Measurements from ENCODE around the gene FAM124A.

Gene FAM124A

DNA sequence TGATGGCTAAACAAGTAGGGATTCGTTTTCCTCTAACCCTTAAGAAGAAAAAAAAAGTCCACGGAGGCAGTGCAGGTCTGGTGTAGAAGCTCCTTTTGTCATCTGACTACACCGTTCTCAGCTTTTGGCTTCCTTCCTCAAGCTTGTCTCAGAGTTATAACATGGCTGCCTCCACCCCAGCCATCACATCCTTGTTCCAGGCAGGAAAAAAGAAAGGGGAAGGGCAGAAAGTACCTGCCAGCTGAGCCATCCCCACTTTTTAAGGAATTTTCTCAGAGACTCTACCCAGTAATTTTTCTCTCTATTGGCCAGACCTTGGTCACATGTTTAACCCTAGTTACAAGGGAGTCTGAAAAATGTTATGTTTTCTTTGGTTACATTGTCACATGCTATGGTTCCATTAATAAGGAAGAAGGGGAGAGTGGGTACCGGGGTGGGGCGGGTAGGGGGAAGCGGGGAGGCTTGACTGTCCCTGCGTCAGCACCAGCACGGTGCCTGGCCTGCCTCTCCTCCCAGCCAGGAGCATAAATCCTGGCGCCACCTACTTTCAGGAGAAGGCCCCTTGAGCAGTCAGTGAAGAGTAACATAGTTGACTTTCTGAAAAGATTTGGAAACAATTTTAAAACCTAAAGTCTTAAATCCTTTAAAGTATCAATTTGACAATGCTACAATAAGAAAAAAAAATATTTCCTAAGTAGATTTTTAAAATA, 11.1 kb downstream of the FAM124A start:
- no peak overlapping the region for H3K4me3 ChIP-seq (ENCODE audit: low read length)
- H3K9me3 ChIP-seq (ENCODE audit: control insufficient read depth, low read length): no peaks in the 10 kb centered on the region
- H3K27me3 ChIP-seq (replicated peaks; ENCODE audit: control insufficient read depth, insufficient read depth, low read length): no peaks in the 10 kb centered on the region
- DNase-seq (ENCODE audit: low read depth): no peak
- H3K9ac ChIP-seq (ENCODE audit: low read length): no peak overlapping the region
- peaks cover 27% of the 10 kb centered on the region for H3K4me1 ChIP-seq (ENCODE audit: control insufficient read depth, insufficient read depth, low read length)
- no peaks in the 10 kb centered on the region for H3K36me3 ChIP-seq (ENCODE audit: control insufficient read depth, insufficient read depth, low read length, severe bottlenecking)

GRCh38 chr13:51234676-51235075, 12.5 kb downstream of the FAM124A start:
- H3K36me3 ChIP-seq (ENCODE audit: control insufficient read depth, insufficient read depth, low read length, severe bottlenecking): no peaks in the 10 kb centered on the region
- no peak overlapping the region for H3K4me3 ChIP-seq (ENCODE audit: low read length)
- DNase-seq (ENCODE audit: low read depth): no peak
- H3K9ac ChIP-seq (ENCODE audit: low read length): no peak overlapping the region
- no peaks in the 10 kb centered on the region for H3K9me3 ChIP-seq (ENCODE audit: control insufficient read depth, low read length)
- peaks cover 25% of the 10 kb centered on the region for H3K4me1 ChIP-seq (ENCODE audit: control insufficient read depth, insufficient read depth, low read length)
- H3K27me3 ChIP-seq (replicated peaks; ENCODE audit: control insufficient read depth, insufficient read depth, low read length): no peaks in the 10 kb centered on the region

- peak overlapping the region; percentile 38 for H3K9ac ChIP-seq (ENCODE audit: low read length)
- no peaks in the 10 kb centered on the region for H3K9me3 ChIP-seq (ENCODE audit: control insufficient read depth, low read length)
- H3K4me1 ChIP-seq (ENCODE audit: control insufficient read depth, insufficient read depth, low read length): peaks cover 20% of the 10 kb centered on the region
- no peaks in the 10 kb centered on the region for H3K36me3 ChIP-seq (ENCODE audit: control insufficient read depth, insufficient read depth, low read length, severe bottlenecking)
- no peak for DNase-seq (ENCODE audit: low read depth)
- no peaks in the 10 kb centered on the region for H3K27me3 ChIP-seq (replicated peaks; ENCODE audit: control insufficient read depth, insufficient read depth, low read length)
- no peak overlapping the region for H3K4me3 ChIP-seq (ENCODE audit: low read length)
Observed at GRCh38 chr13:51235186-51235585, 13.0 kb downstream of the FAM124A start.

- peaks cover 21% of the 10 kb centered on the region for H3K4me1 ChIP-seq (ENCODE audit: control insufficient read depth, insufficient read depth, low read length)
- H3K9me3 ChIP-seq (ENCODE audit: control insufficient read depth, low read length): no peaks in the 10 kb centered on the region
- no peak for DNase-seq (ENCODE audit: low read depth)
- H3K4me3 ChIP-seq (ENCODE audit: low read length): no peak overlapping the region
- H3K9ac ChIP-seq (ENCODE audit: low read length): peak overlapping the region; percentile 38
- H3K36me3 ChIP-seq (ENCODE audit: control insufficient read depth, insufficient read depth, low read length, severe bottlenecking): no peaks in the 10 kb centered on the region
- H3K27me3 ChIP-seq (replicated peaks; ENCODE audit: control insufficient read depth, insufficient read depth, low read length): no peaks in the 10 kb centered on the region
Observed at GRCh38 chr13:51235756-51236490, 13.7 kb downstream of the FAM124A start.

DNA sequence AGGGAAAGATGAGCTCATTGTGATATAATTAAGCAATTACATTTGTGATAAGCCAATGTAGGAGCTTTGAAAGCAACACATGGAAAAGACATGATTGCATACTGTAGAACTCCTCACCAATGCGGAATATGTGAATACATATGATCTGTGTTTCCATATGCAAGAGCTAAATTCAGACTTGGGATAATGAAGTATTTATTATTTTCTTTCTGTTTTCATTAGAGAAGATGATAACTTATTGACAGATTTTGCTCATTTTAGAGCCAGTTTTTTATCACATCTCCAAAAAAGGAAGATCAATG, 14.2 kb downstream of the FAM124A start:
- Histone ChIP-seq H3K9ac (ENCODE audit: low read length) (no peak overlapping the region), H3K4me1 (ENCODE audit: control insufficient read depth, insufficient read depth, low read length) (peaks cover 25% of the 10 kb centered on the region), H3K9me3 (ENCODE audit: control insufficient read depth, low read length) (no peaks in the 10 kb centered on the region), H3K36me3 (ENCODE audit: control insufficient read depth, insufficient read depth, low read length, severe bottlenecking) (no peaks in the 10 kb centered on the region), H3K4me3 (ENCODE audit: low read length) (no peak overlapping the region), H3K27me3 (replicated peaks; ENCODE audit: control insufficient read depth, insufficient read depth, low read length) (no peaks in the 10 kb centered on the region)
- no peak for DNase-seq (ENCODE audit: low read depth)

DNA sequence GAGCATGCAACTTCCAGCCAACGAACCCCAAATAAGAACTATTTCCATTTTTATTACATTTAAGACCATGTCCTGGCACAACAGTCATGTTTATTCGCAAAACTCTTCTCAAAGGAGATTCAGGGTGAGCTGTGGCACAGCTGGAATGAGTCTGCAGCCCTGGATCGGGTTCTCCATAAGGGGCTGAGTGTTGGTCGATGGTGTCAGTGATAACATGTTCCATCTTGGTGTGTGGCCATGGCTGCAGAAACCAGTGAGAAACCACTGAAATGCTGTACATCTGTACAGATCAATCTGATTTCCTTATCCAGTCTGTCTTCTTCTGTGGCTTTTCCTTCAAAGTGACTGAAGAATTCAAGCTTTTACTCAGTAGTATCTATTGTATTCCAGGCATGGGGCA, 15.2 kb downstream of the FAM124A start:
- Histone ChIP-seq H3K4me1 (ENCODE audit: control insufficient read depth, insufficient read depth, low read length) (peaks cover 34% of the 10 kb centered on the region), H3K9me3 (ENCODE audit: control insufficient read depth, low read length) (no peaks in the 10 kb centered on the region), H3K9ac (ENCODE audit: low read length) (no peak overlapping the region), H3K36me3 (ENCODE audit: control insufficient read depth, insufficient read depth, low read length, severe bottlenecking) (no peaks in the 10 kb centered on the region), H3K4me3 (ENCODE audit: low read length) (no peak overlapping the region), H3K27me3 (replicated peaks; ENCODE audit: control insufficient read depth, insufficient read depth, low read length) (no peaks in the 10 kb centered on the region)
- no peak for DNase-seq (ENCODE audit: low read depth)

- no peaks in the 10 kb centered on the region for H3K27me3 ChIP-seq (replicated peaks; ENCODE audit: control insufficient read depth, insufficient read depth, low read length)
- no peaks in the 10 kb centered on the region for H3K36me3 ChIP-seq (ENCODE audit: control insufficient read depth, insufficient read depth, low read length, severe bottlenecking)
- H3K4me3 ChIP-seq (ENCODE audit: low read length): no peak overlapping the region
- no peak overlapping the region for H3K9ac ChIP-seq (ENCODE audit: low read length)
- H3K4me1 ChIP-seq (ENCODE audit: control insufficient read depth, insufficient read depth, low read length): peaks cover 36% of the 10 kb centered on the region
- no peak for DNase-seq (ENCODE audit: low read depth)
- no peaks in the 10 kb centered on the region for H3K9me3 ChIP-seq (ENCODE audit: control insufficient read depth, low read length)
Observed at GRCh38 chr13:51237887-51238286, 15.7 kb downstream of the FAM124A start.

GRCh38 chr13:51240178-51240577, 18.0 kb downstream of the FAM124A start:
- no peaks in the 10 kb centered on the region for H3K27me3 ChIP-seq (replicated peaks; ENCODE audit: control insufficient read depth, insufficient read depth, low read length)
- H3K9me3 ChIP-seq (ENCODE audit: control insufficient read depth, low read length): no peaks in the 10 kb centered on the region
- H3K4me1 ChIP-seq (ENCODE audit: control insufficient read depth, insufficient read depth, low read length): peaks cover 36% of the 10 kb centered on the region
- DNase-seq (ENCODE audit: low read depth): no peak
- H3K4me3 ChIP-seq (ENCODE audit: low read length): no peak overlapping the region
- H3K9ac ChIP-seq (ENCODE audit: low read length): no peak overlapping the region
- no peaks in the 10 kb centered on the region for H3K36me3 ChIP-seq (ENCODE audit: control insufficient read depth, insufficient read depth, low read length, severe bottlenecking)

GRCh38 chr13:51240958-51241357, 18.8 kb downstream of the FAM124A start:
- Histone ChIP-seq H3K4me1 (ENCODE audit: control insufficient read depth, insufficient read depth, low read length) (peaks cover 28% of the 10 kb centered on the region), H3K4me3 (ENCODE audit: low read length) (peak overlapping the region; percentile 48), H3K9me3 (ENCODE audit: control insufficient read depth, low read length) (no peaks in the 10 kb centered on the region), H3K9ac (ENCODE audit: low read length) (peak overlapping the region; percentile 43), H3K27me3 (replicated peaks; ENCODE audit: control insufficient read depth, insufficient read depth, low read length) (no peaks in the 10 kb centered on the region), H3K36me3 (ENCODE audit: control insufficient read depth, insufficient read depth, low read length, severe bottlenecking) (no peaks in the 10 kb centered on the region)
- no peak for DNase-seq (ENCODE audit: low read depth)

DNA sequence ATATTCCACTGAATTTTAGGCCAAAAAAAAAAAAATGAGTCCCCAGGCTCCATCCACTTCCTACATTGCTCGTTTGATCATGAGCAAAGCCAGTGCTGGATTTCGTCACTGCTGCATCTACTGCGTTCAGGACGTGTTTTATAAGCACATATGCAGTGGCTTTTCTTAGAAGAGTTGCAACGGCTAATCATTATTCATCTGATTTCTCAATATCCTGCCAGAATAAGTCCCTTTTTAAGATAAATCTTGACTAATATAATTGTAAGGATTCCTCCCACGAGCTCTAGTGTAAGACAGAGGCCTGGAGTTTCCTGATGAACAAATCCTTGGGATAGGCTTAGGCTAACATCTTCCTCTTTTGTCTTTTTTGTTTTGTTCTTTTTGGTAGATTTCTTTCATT, 19.5 kb downstream of the FAM124A start:
- no peaks in the 10 kb centered on the region for H3K9me3 ChIP-seq (ENCODE audit: control insufficient read depth, low read length)
- no peaks in the 10 kb centered on the region for H3K27me3 ChIP-seq (replicated peaks; ENCODE audit: control insufficient read depth, insufficient read depth, low read length)
- peaks cover 23% of the 10 kb centered on the region for H3K4me1 ChIP-seq (ENCODE audit: control insufficient read depth, insufficient read depth, low read length)
- peak overlapping the region; percentile 48 for H3K4me3 ChIP-seq (ENCODE audit: low read length)
- no peak for DNase-seq (ENCODE audit: low read depth)
- H3K36me3 ChIP-seq (ENCODE audit: control insufficient read depth, insufficient read depth, low read length, severe bottlenecking): no peaks in the 10 kb centered on the region
- no peak overlapping the region for H3K9ac ChIP-seq (ENCODE audit: low read length)

DNA sequence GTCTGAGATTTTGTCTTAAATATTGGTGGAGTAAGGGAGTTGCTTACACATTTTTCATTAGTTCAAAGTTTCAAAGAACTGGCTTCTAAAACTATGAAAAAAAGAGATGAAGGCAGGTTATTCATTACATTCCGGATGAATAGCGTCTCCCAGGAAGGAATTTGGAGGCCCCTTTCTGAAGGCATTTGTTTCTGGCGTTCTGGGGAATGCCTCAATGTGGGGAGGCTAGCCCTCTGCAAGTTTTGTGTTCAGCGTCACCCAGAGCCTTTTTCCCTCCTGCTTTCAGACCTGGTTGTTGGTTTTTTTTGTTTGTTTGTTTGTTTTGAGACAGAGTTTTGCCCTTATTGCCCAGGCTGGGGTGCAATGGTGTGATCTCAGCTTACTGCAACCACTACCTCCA, 21.0 kb downstream of the FAM124A start:
- H3K36me3 ChIP-seq (ENCODE audit: control insufficient read depth, insufficient read depth, low read length, severe bottlenecking): no peaks in the 10 kb centered on the region
- H3K9me3 ChIP-seq (ENCODE audit: control insufficient read depth, low read length): no peaks in the 10 kb centered on the region
- peaks cover 23% of the 10 kb centered on the region for H3K4me1 ChIP-seq (ENCODE audit: control insufficient read depth, insufficient read depth, low read length)
- no peak overlapping the region for H3K9ac ChIP-seq (ENCODE audit: low read length)
- no peaks in the 10 kb centered on the region for H3K27me3 ChIP-seq (replicated peaks; ENCODE audit: control insufficient read depth, insufficient read depth, low read length)
- H3K4me3 ChIP-seq (ENCODE audit: low read length): no peak overlapping the region
- DNase-seq (ENCODE audit: low read depth): no peak

All from adipocyte (in vitro differentiated cells).